HepG2 (cell line): Measurements from ENCODE around the gene CYSTM1. TPM values are rescaled to one million over a fixed set of nuclear protein-coding genes. Genes with fewer than 3 reads are reported as not detected.

Source experiments
- ATAC-seq: fragments of 200-7000 bp; cut with Tn5 transposase; 3 replicates; pipeline ENCODE4 v1.9.1; 2020; ENCODE audit warnings: mild to moderate bottlenecking, moderate library complexity
- BruUV-seq: library from RNA; stranded (reverse); fragments of 400-500 nt; replicated peaks from 2 replicates; lab custom pipeline; 2021; lab: Mats Ljungman, UMichigan
- CTCF ChIA-PET: fragments of 300-600 bp; formaldehyde crosslinking; extraction: SDS; loops from one replicate; lab custom pipeline; 2021; ENCODE audit warnings: low total read pairs, inconsistent platforms, low intra/inter-chr PET ratio; lab: Yijun Ruan, JAX
- POLR2A ChIA-PET: fragments of 350-600 bp; sonication (Branson Sonifier 250); formaldehyde crosslinking; loops from one replicate; lab custom pipeline; 2020; ENCODE audit warnings: antibody characterized with exemption, inconsistent platforms; lab: Yijun Ruan, JAX
- DNase-seq: peaks from one replicate; pipeline ENCODE4 v3.0.0-alpha.2; 2015; ENCODE audit warnings: low spot score
- FAIRE-seq: peaks from 3 replicates; lab custom pipeline; 2011; peaks lifted over from hg19 to GRCh38; lab: Jason Lieb, UNC
- H2AFZ ChIP-seq: one replicate; pipeline ENCODE4 v1.6.1; 2011; ENCODE audit warnings: low read length, inconsistent platforms
- H3K27ac ChIP-seq: fragments of 300-600 bp; 3 replicates; pipeline ENCODE4 v1.8.0; 2011; ENCODE audit warnings: mixed run types, mild to moderate bottlenecking, mixed read lengths, low read length, inconsistent platforms; ENCODE audit not compliant: insufficient read depth; ENCODE audit errors: extremely low read length
- H3K27me3 ChIP-seq, 2 experiments: fragments of 200-600 bp in 1 of 2; 2 replicates in 1 of 2; 3 replicates in 1 of 2; pipeline versions ENCODE4 v1.6.0 to v1.8.0; 2011; ENCODE audit warnings: low read length in 2 of 2, mild to moderate bottlenecking in 2 of 2, moderate library complexity in 2 of 2, inconsistent platforms in 1 of 2; ENCODE audit not compliant: insufficient read depth in 2 of 2, control insufficient read depth in 1 of 2
- H3K36me3 ChIP-seq, 2 experiments: fragments of 200-600 bp in 1 of 2; replicated peaks in 1 of 2; 2 replicates in 1 of 2; 3 replicates in 1 of 2; pipeline versions ENCODE4 v1.5.1 to v1.8.0; 2011; ENCODE audit warnings: low read length in 2 of 2, inconsistent platforms in 1 of 2; ENCODE audit not compliant: insufficient read depth in 2 of 2, control insufficient read depth in 1 of 2
- H3K4me1 ChIP-seq: 2 replicates; pipeline ENCODE4 v1.5.1; 2012; ENCODE audit warnings: low read length, inconsistent platforms; ENCODE audit not compliant: insufficient read depth
- H3K4me2 ChIP-seq: 2 replicates; pipeline ENCODE4 v1.6.0; 2011; ENCODE audit warnings: low read depth, low read length, inconsistent platforms
- H3K4me3 ChIP-seq, 3 experiments: fragments of 200-600 bp in 1 of 3; sonication (generic), shearing (Covaris generic) in 1 of 3; replicated peaks in 1 of 3; 2 replicates each; pipeline ENCODE4 v1.5.1; 2011 to 2016; ENCODE audit warnings: low read length in 3 of 3, inconsistent platforms in 2 of 3, low read depth in 2 of 3, mild to moderate bottlenecking in 2 of 3, control low read depth in 1 of 3, mixed read lengths in 1 of 3; ENCODE audit not compliant: insufficient read depth in 1 of 3
- H3K79me2 ChIP-seq: one replicate; pipeline ENCODE4 v1.6.1; 2011; ENCODE audit warnings: low read length, inconsistent platforms; ENCODE audit not compliant: insufficient read depth
- H3K9ac ChIP-seq: 2 replicates; pipeline ENCODE4 v1.6.0; 2011; ENCODE audit warnings: mild to moderate bottlenecking, low read depth, low read length, inconsistent platforms; ENCODE audit not compliant: insufficient read depth
- H3K9me3 ChIP-seq: 2 replicates; pipeline ENCODE4 v1.5.1; 2012; ENCODE audit warnings: mild to moderate bottlenecking, low read length
- H4K20me1 ChIP-seq: 2 replicates; pipeline ENCODE4 v1.6.0; 2011; ENCODE audit warnings: inconsistent platforms, mild to moderate bottlenecking, low read length, moderate library complexity; ENCODE audit not compliant: insufficient read depth
- CSRNP2 ChIP-seq: sonication (generic); formaldehyde crosslinking; conservative IDR thresholded peaks from 2 replicates; pipeline ENCODE4 v1.8.0; 2022; ENCODE audit warnings: low read depth, missing genetic modification reagents
- HOXD1 ChIP-seq: sonication (generic); formaldehyde crosslinking; IDR thresholded peaks from 2 replicates; pipeline ENCODE4 v1.5.0; 2020; ENCODE audit warnings: missing genetic modification reagents
- IRF9 ChIP-seq: sonication (generic); formaldehyde crosslinking; IDR thresholded peaks from 2 replicates; pipeline ENCODE4 v1.8.0; 2022; ENCODE audit warnings: missing genetic modification reagents, mild to moderate bottlenecking, borderline replicate concordance
- WIZ ChIP-seq: sonication (generic); formaldehyde crosslinking; IDR thresholded peaks from 2 replicates; pipeline ENCODE4 v1.5.1; 2020; ENCODE audit warnings: mild to moderate bottlenecking, missing genetic modification reagents
- ZBTB33 ChIP-seq: sonication (generic); formaldehyde crosslinking; IDR thresholded peaks from 2 replicates; pipeline ENCODE4 v1.4.0; 2020; ENCODE audit warnings: missing genetic modification reagents
- ZNF230 ChIP-seq: sonication (generic); formaldehyde crosslinking; IDR thresholded peaks from 2 replicates; pipeline ENCODE4 v1.4.0; 2020; ENCODE audit warnings: mild to moderate bottlenecking, missing genetic modification reagents
- ZNF598 ChIP-seq: sonication (generic); formaldehyde crosslinking; IDR thresholded peaks from 2 replicates; pipeline ENCODE4 v1.5.1; 2020; ENCODE audit warnings: mild to moderate bottlenecking, missing genetic modification reagents, borderline replicate concordance
- ZNF850 ChIP-seq: sonication (generic); formaldehyde crosslinking; conservative IDR thresholded peaks from 2 replicates; pipeline ENCODE4 v1.9.0; 2021; ENCODE audit warnings: mild to moderate bottlenecking, missing genetic modification reagents
- WGBS: methylation state at CpG from one replicate; pipeline ENCODE4 v1.1.6; 2017; ENCODE audit warnings: low lambda C conversion rate; 5-methylcytosine and 5-hydroxymethylcytosine counted together
- in situ Hi-C: cut with HindIII; loops from 2 replicates; pipeline ENCODE4 v1.10.0; 2017; ENCODE audit warnings: low pct_unique_long_range_greater_than_20kb; ENCODE audit not compliant: extremely low pct_ligation_motif_present
- intact Hi-C: fragments of 100-400 bp; cut with micrococcal nuclease; formaldehyde crosslinking; loops from one replicate; pipeline ENCODE4 v1.10.0; 2022; ENCODE audit not compliant: unreplicated experiment
- polyA plus RNA-seq, 8 experiments: library from polyadenylated mRNA; depleted of rRNA in 3 of 8; stranded (reverse) in 7 of 8; unstranded in 1 of 8; fragments of >200 nt; fragmentation: Illumina TruSeq in 4 of 8; extraction: Trizol in 4 of 8; gene quantifications; 2 replicates each; pipeline versions ENCODE4 v1.2.1 to v1.2.3, GENCODE V29; 2011 to 2016; ENCODE audit warnings: low read depth in 4 of 8, missing spikeins in 1 of 8, mixed read lengths in 1 of 8; ENCODE audit not compliant: insufficient read depth in 1 of 8
- total RNA-seq, 5 experiments: library from RNA; depleted of rRNA; stranded (reverse); fragments of >200 nt; fragmentation: Illumina TruSeq; extraction: Trizol; gene quantifications; 2 replicates each; pipeline ENCODE4 v1.2.3, GENCODE V29; 2016; ENCODE audit warnings: low read depth in 1 of 5
- TF ChIP-seq, protein P1 (sequence below): sonication (generic); formaldehyde crosslinking; IDR thresholded peaks from 2 replicates; pipeline ENCODE4 v1.5.0; 2020; ENCODE audit warnings: mild to moderate bottlenecking, missing genetic modification reagents

The CYSTM1 gene
- total and polyA plus RNA-seq, 2 of the 13 experiments (the other 11 are each of a cell fraction or from before 2014, with no cell fraction given) = 40.0 to 73.4 TPM

GRCh38 chr5:140143521-140144258 is 31.3 kb upstream of the CYSTM1 start:
- CTCF ChIA-PET = interaction anchor here (1.1 to 4.7 kb wide), 3 partner anchors 13 to 70 kb away, joined by 3 to 37 read pairs (median 3); no protein-coding TSS in a partner anchor
- in situ Hi-C loops = no loop called here
- POLR2A ChIA-PET = interaction anchor here (2.0 kb wide), 1 partner anchor 36 kb away, joined by 4 read pairs; no protein-coding TSS in a partner anchor
- Histone ChIP-seq H3K4me3 (no peak overlapping the region), H3K4me1 (peaks cover 56% of the 10 kb centered on the region), H3K27ac (no peak overlapping the region), H3K36me3 (no peaks in the 10 kb centered on the region), H3K79me2 (no peaks in the 10 kb centered on the region), H3K9ac (no peak overlapping the region), H3K27me3 (0 out of 5 replicates have a peak, but pooled peaks cover 1 to 5% of the 10 kb centered on the region in 2 experiments), H3K9me3 (no peaks in the 10 kb centered on the region), H4K20me1 (peaks cover 19% of the 10 kb centered on the region), H3K4me2 (no peak overlapping the region), H2AFZ (no peak overlapping the region)
- DNase-seq = no peak
- peak; percentile 11; the same call in 2 of the 3 replicates for ATAC-seq
- no peak for TF ChIP-seq HOXD1 (CRISPR knock-in tag)
- 0 out of 2 replicates have a peak, but pooled peaks have one; percentile 4 for TF ChIP-seq ZNF598 (CRISPR knock-in tag)
- 0 out of 2 replicates have a peak, but pooled peaks have one; percentile 22 for TF ChIP-seq ZNF230
- WGBS = 93% methylated on average over 3 of the region's 3 CpGs
- intact Hi-C loops = loop anchor here (1.0 to 5.0 kb wide), 3 partner anchors 25 to 70 kb away; no protein-coding TSS in a partner anchor
- no TSS peak for BruUV-seq
- FAIRE-seq = no peak

- no TSS peak for BruUV-seq
- H3K27ac ChIP-seq = no peak overlapping the region
- no peak overlapping the region for H3K9ac ChIP-seq
- intact Hi-C loops = loop anchor here (1.0 kb wide), 1 partner anchor 12 kb away; no protein-coding TSS in a partner anchor
- H3K4me1 ChIP-seq = peaks cover 55% of the 10 kb centered on the region
- CTCF ChIA-PET = interaction anchor here (2.6 to 4.7 kb wide), 2 partner anchors 12 to 71 kb away, joined by 20 to 37 read pairs; no protein-coding TSS in a partner anchor
- H3K9me3 ChIP-seq = no peaks in the 10 kb centered on the region
- DNase-seq (no peak), FAIRE-seq (no peak), ATAC-seq (no peak)
- H4K20me1 ChIP-seq = peaks cover 19% of the 10 kb centered on the region
- no peak overlapping the region for H2AFZ ChIP-seq
- POLR2A ChIA-PET = interaction anchor here (1.0 to 1.1 kb wide), 3 partner anchors 11 to 37 kb away, joined by 3 to 6 read pairs (median 3); no protein-coding TSS in a partner anchor
- no peaks in the 10 kb centered on the region for H3K36me3 ChIP-seq
- no peaks in the 10 kb centered on the region for H3K79me2 ChIP-seq
- peaks cover 1 to 5% of the 10 kb centered on the region in 2 experiments; a peak in 1 of 5 replicates for H3K27me3 ChIP-seq
- in situ Hi-C loops = loop anchor here (5.0 kb wide), 1 partner anchor 358 kb away; no protein-coding TSS in a partner anchor
- peak overlapping the region; percentile 93 for H3K4me2 ChIP-seq
- peak overlapping the region in 1 of 3 experiments; percentile 69; a peak in 1 of 6 replicates for H3K4me3 ChIP-seq
- WGBS = 49% methylated on average over 3 of the region's 3 CpGs
- TF ChIP-seq CSRNP2 = no peak
- TF ChIP-seq ZNF850 (CRISPR knock-in tag) = no peak
- TF ChIP-seq, protein P1, sequence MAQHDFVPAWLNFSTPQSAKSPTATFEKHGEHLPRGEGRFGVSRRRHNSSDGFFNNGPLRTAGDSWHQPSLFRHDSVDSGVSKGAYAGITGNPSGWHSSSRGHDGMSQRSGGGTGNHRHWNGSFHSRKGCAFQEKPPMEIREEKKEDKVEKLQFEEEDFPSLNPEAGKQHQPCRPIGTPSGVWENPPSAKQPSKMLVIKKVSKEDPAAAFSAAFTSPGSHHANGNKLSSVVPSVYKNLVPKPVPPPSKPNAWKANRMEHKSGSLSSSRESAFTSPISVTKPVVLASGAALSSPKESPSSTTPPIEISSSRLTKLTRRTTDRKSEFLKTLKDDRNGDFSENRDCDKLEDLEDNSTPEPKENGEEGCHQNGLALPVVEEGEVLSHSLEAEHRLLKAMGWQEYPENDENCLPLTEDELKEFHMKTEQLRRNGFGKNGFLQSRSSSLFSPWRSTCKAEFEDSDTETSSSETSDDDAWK = no peak
- no peak for TF ChIP-seq IRF9 (CRISPR knock-in tag)
- no peak for TF ChIP-seq WIZ (CRISPR knock-in tag)
- TF ChIP-seq ZBTB33 (CRISPR knock-in tag) = no peak
Observed at GRCh38 chr5:140145256-140145655, 29.7 kb upstream of the CYSTM1 start.
